HG03135 (cell line): ENCODE results near the gene AP2A2.

ENCODE experiments used
- ATAC-seq: cut with Tn5 transposase; IDR thresholded peaks from one replicate; pipeline ENCODE4 v1.9.1; 2021; ENCODE audit warnings: mild to moderate bottlenecking, moderate library complexity; ENCODE audit not compliant: unreplicated experiment

AP2A2 gene

DNA sequence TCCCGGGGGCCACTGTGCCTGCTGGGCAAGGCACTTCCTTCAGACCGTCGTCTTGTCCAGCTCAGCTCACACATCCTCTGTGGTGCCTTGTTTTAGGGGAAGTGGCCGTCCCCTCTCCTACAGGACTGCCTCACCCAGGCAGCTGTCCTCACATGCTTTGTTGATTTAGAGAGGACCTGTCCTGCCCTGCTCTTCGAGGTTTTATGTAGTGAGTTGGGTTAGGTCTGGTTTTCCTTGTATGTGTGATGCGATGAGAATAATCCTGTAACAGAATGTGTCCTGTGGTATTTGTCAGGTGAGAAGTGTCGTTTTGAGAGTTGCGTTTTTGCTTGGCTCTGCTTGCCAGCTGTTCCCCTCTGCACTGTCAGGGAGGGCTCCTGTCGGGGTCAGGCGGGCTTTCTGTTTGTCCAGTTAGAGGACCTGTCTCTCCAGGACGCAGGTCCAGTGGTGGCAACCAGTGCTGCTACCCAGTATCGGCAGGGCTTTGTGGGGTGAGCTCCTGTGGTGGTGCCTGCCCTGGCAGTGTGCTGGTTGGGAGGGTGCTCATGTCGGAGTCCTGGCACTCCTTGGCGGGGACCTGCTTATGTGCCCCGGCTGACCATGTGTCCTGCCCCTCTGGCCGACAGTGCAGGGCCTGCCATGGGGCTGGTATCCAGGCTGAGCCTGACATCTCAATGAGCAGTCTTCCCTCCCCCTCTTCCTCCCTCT lies 69.5 kb downstream of the AP2A2 start:
- ATAC-seq = no peak

DNA sequence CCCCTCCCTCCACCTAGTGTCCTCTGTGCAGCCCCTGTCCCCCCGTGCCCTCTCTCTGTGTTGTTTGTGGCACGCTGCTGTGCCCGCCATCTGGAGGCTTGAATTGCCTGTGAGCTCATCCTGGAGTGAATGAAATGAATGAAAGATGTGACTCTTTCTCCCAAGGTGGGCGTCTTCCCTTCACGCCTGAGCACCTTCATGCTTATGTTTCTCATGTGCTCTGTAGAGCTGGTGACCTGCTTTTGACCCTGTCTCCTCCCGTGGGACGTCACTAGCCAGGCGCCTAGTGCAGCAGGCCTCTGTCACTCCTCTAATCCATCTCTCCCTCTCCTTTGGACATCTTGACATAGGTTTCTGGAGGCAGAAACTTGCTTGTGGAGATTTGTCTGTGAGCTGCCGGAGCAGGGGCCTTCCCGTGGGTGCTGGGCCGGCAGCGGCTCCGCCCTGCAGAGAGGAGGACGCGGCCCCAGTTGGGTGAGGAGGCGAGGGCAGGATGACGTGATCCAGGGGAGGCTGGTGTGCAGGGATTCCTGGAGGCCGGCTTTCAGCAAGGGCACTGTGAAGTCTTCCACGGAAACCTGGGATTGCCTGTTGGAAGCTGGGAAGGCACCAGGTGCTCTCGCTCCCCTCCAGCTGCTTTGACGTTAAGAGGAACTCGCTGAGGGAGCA lies 70.2 kb downstream of the AP2A2 start:
- ATAC-seq = peak; percentile 62

DNA sequence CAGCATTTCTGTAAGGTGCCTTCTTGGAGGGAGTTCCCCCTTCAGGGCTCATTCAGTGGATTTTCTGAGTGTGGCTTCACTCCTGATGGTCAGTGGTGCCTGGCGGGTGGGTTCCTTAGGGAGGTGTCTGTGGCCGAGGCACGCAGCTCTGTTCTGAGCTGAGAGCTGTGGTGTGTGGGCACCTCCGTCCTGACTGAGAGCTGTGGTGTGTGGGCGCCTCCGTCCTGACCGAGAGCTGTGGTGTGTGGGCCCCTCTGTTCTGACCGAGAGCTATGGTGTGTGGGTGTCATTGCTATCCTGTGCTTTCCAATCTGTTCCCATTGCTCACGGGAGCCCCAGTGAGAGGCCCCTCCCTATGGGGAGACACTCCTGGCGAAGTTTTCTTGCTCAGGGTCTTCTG lies 71.0 kb downstream of the AP2A2 start:
- ATAC-seq = no peak

DNA sequence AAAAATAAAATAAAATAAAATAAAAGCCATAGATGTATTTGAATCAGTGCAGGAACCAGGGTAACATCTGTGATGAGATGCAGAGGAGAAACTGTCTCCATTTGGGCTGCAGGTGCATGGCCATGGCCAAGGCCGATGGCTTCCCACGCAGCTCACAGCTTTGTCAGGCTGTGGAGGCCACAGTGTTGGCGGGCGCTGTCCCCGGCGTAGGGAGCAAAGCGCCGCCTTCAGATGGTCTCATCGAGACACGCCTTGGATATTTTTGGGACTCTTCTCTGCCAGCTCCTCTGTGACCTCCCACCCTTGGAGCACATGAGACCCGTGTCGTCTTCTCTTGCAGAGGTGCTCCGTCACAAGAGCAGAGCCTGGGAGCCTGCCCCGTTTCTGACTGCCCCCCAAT lies 72.2 kb downstream of the AP2A2 start:
- no peak for ATAC-seq

DNA sequence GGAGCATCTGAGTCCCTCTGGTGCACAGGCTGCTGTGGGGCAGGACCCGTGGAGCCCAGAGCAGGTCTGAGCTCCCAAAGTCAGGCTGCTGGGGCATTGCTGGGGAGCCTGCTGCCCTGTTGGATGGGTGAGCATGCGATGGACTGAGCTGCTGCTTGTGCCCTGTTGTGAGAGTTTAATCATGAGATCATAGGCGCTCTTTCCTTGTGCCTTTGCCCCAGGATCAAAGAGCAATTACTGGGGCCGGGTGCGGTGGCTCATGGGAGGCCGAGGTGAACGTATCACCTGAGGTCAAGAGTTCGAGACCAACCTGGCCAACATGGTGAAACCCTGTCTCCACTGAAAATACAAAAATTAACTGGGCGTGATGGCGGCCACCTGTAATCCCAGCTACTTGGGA lies 73.3 kb downstream of the AP2A2 start:
- ATAC-seq = no peak

DNA sequence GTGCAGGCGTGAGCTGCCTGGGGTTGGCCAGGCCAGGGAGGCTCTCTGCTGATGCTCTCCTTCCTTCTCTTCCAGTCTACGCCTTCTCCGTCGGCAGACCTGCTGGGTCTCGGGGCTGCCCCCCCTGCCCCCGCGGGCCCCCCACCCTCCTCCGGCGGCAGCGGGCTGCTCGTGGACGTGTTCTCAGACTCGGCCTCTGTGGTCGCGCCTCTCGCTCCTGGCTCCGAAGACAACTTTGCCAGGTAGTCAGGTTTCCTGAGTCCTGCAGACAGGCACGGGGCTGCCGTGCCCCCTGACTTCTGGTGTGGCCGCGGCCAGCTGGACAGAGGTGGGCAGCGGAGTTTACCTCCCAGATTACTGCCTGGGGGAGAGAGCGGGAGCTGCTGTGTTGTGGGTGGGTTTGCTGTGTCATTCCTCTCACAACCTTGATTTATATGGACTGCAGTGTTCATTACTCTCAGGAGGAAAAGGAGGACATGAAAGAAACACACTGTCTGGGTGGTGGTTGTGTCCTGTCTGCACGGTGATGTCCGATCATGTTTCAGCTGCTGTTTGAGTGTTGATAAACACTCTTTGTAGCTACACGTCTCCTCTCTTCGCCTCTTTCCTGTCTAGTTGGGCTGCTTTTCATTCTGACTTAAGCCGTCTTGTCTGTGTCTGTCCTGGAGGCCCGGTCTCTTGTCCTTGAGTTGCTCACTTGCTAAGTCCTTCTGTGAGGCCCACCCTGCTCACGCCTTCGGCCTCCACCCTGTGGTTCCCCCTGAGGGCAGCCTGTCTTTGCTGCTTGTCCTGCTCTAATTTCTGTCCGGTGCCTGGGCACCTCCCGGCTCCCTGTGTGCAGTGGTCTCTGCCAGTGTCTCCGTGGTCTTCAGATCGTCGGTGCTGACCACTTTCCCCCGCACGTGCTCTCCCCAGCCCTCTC lies 74.9 kb downstream of the AP2A2 start:
- no peak for ATAC-seq

DNA sequence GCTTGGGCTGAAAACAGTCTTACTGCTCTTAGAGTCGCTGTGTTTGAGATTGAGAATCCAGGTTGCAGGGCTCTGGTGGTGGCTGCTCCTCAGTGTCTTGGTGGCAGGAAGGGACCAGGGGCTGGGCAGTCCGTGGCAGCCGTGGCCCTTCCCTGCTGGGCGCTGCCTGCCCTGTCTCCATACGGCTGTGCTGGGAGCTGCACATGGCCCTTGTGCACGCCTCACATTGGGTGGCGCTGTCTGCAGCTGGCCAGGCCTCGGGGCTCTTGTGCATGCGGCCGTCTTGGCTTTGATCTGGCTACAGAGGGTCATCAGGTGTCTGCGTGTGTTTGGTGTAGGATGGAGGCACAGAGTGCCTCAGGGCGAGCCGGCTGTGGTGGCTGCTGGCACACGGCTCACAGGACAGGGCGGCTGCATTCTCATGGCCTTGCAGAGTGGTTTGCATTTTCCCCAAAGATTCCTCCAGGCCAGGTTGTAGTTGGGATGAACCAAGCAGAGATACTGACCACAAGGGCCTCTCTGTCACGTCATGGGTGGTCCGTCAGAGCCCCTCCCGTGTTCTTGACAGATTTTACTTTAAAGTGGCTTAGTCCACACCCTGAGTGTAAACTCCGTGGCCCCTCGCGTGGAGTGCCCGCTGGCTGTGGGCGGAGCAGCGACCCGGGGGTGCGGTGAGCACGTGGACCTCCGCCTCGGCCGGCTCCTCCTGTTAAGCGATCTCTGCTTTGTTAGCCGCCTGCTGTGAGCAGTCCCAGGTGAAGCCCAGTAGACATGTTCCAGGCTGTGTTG lies 76.1 kb downstream of the AP2A2 start:
- ATAC-seq = no peak

DNA sequence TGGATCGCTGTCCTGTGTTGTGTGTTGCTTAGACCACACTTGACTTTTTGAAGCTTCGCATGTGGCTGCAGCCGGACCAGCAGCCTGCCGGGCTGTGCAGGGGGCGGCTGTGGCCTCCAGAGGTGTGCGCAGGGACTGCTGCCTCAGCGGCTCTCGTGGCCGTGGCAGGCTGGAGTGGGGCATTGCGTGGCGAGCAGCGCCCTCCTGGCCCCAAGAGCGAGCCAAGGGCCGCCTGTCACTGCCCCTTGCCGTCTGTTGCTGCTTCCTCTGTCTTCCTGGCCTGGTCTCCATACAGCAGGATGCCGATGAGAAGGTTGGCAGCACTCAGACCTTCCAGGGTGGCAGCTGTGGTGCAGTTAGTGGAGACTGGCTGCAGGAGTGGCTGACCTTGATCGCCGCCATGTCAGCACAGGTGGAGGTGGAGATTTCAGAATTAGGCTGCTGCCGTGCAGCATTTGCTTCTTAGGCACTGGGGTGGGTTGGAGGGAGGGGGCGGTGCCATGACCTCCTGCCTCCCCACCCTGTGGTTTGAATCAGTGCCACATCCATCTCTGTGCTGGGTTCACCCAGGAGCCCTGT lies 76.8 kb downstream of the AP2A2 start:
- no peak for ATAC-seq

DNA sequence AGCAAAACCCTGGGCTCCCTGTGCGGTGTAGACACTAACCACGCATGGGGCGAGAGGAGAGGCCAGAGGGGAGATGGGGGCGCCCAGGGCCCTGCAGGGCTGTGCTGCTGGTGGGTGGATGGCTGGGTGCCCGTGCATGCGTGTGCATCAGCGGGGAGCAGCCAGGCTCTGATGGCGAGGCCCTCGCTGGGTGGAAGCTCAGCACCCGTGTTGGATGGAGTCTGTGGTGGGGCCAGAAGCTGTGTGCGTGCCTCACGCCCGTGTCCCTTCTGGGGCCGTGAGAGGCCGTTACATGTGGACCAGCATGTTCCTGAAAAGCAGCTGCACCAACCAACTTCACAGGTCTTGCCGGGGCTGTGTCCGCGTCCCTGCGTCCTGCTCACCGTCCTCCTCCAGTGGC lies 77.5 kb downstream of the AP2A2 start:
- no peak for ATAC-seq

DNA sequence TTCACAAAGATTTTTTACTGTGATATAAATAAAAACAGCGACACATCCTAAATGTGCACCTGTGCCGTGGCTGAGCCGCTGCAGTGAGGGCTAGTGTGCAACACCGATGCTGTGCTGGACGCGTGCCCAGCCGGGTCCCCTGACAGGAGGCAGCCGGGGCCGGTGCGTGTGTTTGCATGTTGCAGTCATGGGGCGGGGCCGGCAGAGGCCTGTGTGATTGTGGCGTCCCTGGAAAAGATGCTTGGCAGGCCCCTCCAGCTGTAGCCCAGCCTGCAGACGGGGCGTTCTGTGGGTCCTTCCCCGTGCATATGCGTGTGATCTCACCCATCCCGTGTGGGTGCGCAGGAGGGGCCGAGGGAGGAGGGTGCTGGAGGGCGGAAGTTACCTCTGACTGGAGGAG lies 80.3 kb downstream of the AP2A2 start:
- no peak for ATAC-seq

DNA sequence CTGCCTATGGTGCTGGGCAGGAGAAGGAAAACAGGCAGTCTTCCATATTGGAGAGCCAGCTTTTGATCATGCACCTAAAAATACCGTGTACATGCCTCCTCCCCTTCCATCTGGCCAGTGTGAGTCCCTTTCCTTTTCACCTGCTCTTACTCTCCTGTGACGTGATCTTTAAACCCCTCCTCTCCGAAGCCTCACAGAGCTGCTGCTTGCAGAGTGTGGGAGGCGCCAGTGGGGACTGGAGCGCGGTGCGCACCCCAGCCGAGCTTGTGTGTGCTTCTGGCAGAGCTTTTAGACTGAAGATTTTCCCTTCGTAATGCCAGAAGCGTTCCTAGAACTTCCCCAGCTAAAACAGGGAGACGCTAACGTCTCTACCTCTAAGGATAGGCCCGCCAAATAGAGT lies 81.1 kb downstream of the AP2A2 start:
- ATAC-seq = no peak

DNA sequence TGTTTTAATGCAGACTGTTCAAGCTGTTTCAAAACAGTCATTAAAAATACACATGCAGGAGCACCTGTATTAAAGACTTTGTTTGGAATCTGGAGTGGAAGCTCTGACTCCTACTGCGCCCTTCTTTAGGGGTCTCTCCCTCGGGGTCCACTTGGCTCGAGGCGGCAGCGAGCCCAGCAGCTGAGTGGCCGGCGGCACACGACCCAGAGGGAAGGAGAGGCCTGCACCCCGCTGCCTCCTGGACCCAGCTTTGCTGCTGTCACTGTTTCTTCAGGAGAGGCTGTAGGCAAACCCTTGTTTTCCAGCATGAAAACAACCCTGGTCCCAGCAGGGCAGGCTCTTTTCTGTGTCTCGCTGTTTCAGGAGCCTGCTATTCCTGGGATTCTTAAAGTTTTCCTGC lies 81.6 kb downstream of the AP2A2 start:
- ATAC-seq = no peak

DNA sequence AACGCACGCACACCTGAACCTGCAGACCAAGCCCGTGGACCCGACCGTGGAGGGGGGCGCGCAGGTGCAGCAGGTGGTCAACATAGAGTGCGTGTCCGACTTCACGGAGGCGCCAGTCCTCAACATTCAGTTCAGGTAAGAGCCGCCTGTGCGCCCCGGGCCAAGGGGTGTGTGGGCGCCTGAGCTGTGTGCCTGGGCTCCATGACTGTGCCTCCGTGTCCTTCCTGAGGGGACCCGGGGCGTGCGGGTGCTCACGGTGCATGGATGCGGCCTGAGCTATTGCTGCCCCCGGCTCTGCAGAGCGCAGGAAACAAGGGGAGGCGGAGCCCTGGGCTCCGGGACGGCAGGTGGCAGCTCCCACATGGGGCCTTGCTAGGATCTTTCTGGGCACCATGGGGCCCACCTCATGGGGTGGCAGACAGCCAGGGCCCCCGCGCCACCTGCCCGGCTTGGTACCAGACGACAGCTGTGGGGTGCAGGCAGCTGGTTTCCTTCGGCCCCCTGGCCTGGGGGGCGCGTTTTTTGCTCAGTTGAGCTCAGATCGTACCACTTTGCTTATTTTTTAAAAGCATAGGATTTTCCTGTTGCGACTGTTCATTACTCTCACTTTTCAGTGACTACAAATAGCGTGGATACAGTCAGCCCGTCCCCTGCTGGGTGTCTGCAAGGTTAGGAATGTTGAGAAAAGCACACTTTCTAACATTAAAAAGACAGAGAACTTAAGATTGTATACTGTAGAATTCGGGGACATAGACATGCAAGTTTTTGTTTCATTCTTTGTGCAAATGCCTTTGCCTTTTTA lies 82.5 kb downstream of the AP2A2 start:
- no peak for ATAC-seq

DNA sequence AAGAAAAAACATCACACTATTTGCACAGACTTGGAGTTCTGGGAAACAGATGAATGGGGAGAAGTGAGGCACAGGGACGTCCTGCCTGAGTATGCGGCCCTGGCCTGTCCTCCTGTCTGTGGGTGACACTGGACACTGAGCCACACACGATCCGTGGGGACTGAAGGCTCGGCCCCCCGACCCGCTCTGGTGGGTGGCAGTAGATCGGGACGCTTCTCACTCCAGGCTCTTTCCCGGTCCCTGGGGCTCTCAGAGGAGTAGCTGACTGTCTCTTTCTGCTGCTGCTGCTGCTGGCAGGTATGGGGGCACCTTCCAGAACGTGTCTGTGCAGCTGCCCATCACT lies 83.1 kb downstream of the AP2A2 start:
- no peak for ATAC-seq

DNA sequence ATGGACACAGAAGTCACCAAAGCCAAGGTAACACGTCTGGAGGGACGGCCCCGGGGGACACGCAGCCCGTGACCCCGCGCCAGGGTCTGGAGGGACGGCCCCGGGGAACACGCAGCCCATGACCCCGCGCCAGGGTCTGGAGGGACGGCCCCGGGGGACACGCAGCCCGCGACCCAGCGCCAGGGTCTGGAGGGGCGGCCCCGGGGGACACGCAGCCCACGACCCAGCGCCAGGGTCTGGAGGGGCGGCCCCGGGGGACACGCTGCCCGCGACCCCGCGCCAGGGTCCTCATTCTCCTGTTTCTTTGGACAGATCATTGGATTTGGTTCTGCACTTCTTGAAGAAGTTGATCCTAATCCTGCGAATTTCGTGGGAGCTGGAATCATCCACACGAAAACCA lies 83.7 kb downstream of the AP2A2 start:
- ATAC-seq = no peak

DNA sequence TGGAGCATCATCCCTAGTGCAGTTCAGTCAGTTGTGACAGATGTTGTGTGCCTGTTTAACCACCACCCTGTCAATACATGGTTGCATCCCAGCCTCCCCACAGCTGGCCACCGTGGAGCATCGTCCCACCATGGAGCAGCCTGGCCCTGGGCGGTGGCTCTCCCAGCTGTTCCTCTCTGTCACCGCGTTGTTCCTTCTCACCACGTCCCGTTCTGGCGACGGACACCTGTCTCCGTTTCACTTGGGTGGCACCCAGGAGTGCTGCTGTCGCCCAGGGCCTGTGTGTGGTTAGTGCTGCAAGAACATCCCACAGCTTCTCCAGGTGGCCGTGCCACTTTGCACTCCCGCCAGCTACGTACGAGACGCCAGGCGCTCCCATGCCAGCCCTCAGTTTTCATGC lies 84.3 kb downstream of the AP2A2 start:
- no peak for ATAC-seq

DNA sequence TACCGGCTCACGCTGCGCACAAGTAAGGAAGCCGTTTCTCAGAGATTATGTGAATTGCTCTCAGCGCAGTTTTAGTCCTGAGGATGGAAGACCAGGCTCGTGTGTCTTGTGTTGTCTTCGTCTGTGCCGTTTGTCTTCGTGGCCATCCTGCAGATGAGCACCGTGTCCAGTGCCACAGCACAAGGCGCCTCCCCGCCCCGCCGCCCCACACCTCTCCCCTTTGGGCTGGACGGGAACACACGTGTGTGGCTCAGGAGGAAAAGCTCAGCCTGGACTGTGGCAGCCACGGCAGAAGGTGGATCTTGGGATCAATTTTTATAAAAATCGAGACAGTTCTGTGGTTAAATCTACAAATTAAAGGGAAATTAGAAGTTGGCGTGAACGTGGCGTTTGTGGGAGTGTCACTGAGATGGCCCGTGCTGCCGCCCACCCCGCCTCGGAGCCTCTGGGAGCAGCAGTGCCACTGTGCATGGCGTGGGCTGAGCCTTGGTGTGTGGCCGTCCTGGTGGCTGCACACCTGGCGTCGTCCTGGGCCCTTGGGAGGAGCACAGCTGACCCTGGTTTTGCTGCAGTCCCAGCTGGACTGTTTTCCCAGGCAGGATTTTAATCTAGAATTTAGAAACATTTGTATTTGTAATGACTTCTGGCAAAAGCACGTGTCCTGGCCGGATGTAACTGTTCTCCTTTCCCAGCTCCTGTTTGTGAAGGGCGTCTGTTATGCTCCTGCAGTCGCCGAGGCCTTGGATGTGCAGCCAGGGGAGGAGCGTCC lies 85.1 kb downstream of the AP2A2 start:
- no peak for ATAC-seq

DNA sequence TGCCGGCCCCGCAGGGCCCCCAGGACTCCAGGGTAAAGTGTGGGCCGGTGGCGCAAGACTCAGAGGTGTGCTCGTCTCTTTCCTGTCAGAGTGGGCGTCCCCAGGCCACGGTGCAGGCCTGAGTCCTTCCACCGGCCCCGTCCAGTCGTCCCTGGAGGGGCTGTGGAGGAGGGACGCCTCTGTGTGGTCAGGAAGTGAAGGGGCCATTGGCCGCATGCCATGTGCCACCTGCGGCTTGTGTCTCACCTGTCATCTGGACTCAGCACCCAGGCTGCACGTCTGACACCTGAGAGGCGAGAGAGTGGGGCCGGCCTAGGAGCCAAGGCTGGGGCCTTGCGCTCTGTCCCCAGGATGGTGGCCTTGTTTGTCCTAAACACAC lies 85.6 kb downstream of the AP2A2 start:
- no peak for ATAC-seq

DNA sequence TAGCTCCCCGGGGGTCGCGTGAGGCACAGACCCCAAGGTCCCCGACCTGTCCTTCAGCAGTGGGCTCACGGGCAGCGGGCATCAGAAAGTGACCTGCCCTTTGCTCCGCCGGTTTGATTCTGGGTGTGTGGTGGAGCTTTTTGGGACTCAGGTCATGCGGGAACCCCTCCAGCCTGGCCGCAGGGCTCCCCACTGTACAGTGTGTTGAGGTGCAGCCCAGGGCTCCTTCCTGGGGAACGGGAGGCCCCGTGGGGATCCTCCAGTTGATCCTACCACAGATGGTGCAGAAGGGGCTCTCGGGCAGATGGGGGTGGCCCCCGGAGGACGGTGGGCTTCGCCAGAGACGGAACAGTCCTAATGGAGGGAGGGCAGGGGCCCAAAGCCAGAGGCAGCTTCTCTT lies 86.6 kb downstream of the AP2A2 start:
- no peak for ATAC-seq
